Heart right ventricle (tissue), 16 donors: Measurements from ENCODE around the gene KCTD5. TPM values are rescaled to one million over a fixed set of nuclear protein-coding genes. Genes with fewer than 3 reads are reported as not detected.

ENCODE experiments used
- ATAC-seq, 8 donors: fragments of 200-7000 bp; cut with Tn5 transposase; one replicate each; pipeline ENCODE4 v1.9.1; 2020; ENCODE audit warnings: mild to moderate bottlenecking in 8 of 8, moderate library complexity in 8 of 8, moderate number of reproducible peaks in 1 of 8
- DNase-seq, 2 donors: peaks; one replicate each; pipeline ENCODE4 v3.0.0-alpha.2; 2020
- H3K27ac ChIP-seq, 10 donors: fragments of 200-600 bp; sonication (generic) in 2 of 10; one replicate each; pipeline versions ENCODE4 v1.5.0 to v1.8.0; 2020 to 2022; ENCODE audit warnings: mild to moderate bottlenecking in 3 of 10
- H3K27me3 ChIP-seq, 7 donors: fragments of 200-600 bp; one replicate each; pipeline ENCODE4 v1.8.0; 2021 to 2022; ENCODE audit warnings: mild to moderate bottlenecking in 2 of 7
- H3K36me3 ChIP-seq, 9 donors: fragments of 200-600 bp; sonication (generic) in 1 of 9; one replicate each; pipeline versions ENCODE4 v1.5.0 to v1.8.0; 2020 to 2022; ENCODE audit warnings: mild to moderate bottlenecking in 2 of 9
- H3K4me1 ChIP-seq, 9 donors: fragments of 200-600 bp; sonication (generic) in 1 of 9; one replicate each; pipeline versions ENCODE4 v1.5.0 to v1.8.0; 2020 to 2022; ENCODE audit warnings: mild to moderate bottlenecking in 4 of 9
- H3K4me3 ChIP-seq, 10 donors: fragments of 200-600 bp; sonication (generic) in 2 of 10; one replicate each; pipeline versions ENCODE4 v1.5.0 to v1.8.0; 2020 to 2022; ENCODE audit warnings: mild to moderate bottlenecking in 7 of 10, moderate library complexity in 2 of 10
- H3K9me3 ChIP-seq, 11 donors: fragments of 200-600 bp in 10 of 11; sonication (generic) in 2 of 11; one replicate each; pipeline versions ENCODE4 v1.5.0 to v1.8.0; 2013 to 2022; ENCODE audit warnings: mild to moderate bottlenecking in 2 of 11, control low read depth in 1 of 11, moderate library complexity in 1 of 11
- CTCF ChIP-seq, 9 donors: fragments of 200-600 bp; sonication (generic) in 2 of 9; IDR thresholded peaks; one replicate each; pipeline versions ENCODE4 v1.5.0 to v1.8.0; 2021 to 2022; ENCODE audit warnings: antibody characterized with exemption in 9 of 9, mild to moderate bottlenecking in 5 of 9, moderate library complexity in 1 of 9
- WGBS, 2 donors: extraction: QIAGEN DNeasy Blood & Tissue Kit; methylation state at CpG; one replicate each; pipeline ENCODE4 v1.1.7; 2013; ENCODE audit warnings: inconsistent platforms in 1 of 2; 5-methylcytosine and 5-hydroxymethylcytosine counted together
- intact Hi-C, 10 donors: fragments of 100-400 bp; cut with DNase I; formaldehyde crosslinking; loops; one replicate each; pipeline versions ENCODE4 v1.11.1 to v1.14.2; 2022
- polyA plus RNA-seq, 2 donors: library from polyadenylated mRNA; stranded (reverse); fragments of 200-250 nt; gene quantifications; one replicate each; pipeline ENCODE4 v1.2.3, GENCODE V29; 2013
- total RNA-seq, 10 donors: library from RNA; stranded (reverse); fragmentation: NEBNext Ultra II Directional in 3 of 10; extraction: Animal tissue kit (Norgen Biotek cat#: 25700) in 3 of 10; gene quantifications; one replicate each; pipeline versions ENCODE4 v1.2.1 to v1.2.4, GENCODE V29; 2021 to 2023
- donor health status: Arrhythmogenic right ventricular cardiomyopathy.
- donor health status: ischemic (EF 13 %, LVEDD 7.1; RV severe dilation, severe dysfunction).
- donor health status: healthy with polysubstance abuse.
- donor health status: DM: no; HTN: yes; CAD: no.
- donor health status: DM: no; HTN: no; CAD: no.
- donor health status: ischemic (EF 25% LVEDD 6.9; RV normal size, moderate dysfunction).
- donor health status: ischemic (EF 25% LVEDD 5.7; RV mildly dilated, moderate dysfunction).
- donor health status: healthy.
- donor health status: DM: yes; HTN: yes; CAD: no.
- donor health status: Ischemic cardiomyopathy.
- donor health status: ischemic (EF 35%, LVEDD 5.7; RV mildly dilated, moderate dysfunction).
- donor health status: nonischemic (EF 11% LVEDD 7.7; RV severe dilation, severe dysfunction).
- donor health status: DM: yes; HTN: yes; CAD: no.
- donor health status: PGD.
- donor health status: ischemic (EF 29% LVEDD 5.4; RV normal size, mild dysfunction).
- donor health status: nonischemic (EF 23%, LVEDD 6.1; RV moderate dilation, normal function).

The KCTD5 gene
- total and polyA plus RNA-seq, 12 donors: 8.5 to 22.4 (median 11.6) TPM

GRCh38 chr16:2699791-2700600 is 17.7 kb downstream of the KCTD5 start:
- TF ChIP-seq CTCF (IDR thresholded peaks at IDR 0.05): no peak
- Histone ChIP-seq H3K27me3 (no peaks in the 10 kb centered on the region), H3K4me1 (peaks cover 0 to 21% (median 11%) of the 10 kb centered on the region in 9 donors), H3K9me3 (no peaks in the 10 kb centered on the region), H3K4me3 (no peak overlapping the region), H3K36me3 (peaks cover 0 to 86% (median 35%) of the 10 kb centered on the region in 9 donors), H3K27ac (peak overlapping the region in 1 of 10 donors; percentile 19)
- intact Hi-C loops: no loop called here
- DNase-seq (peak in 1 of 2 donors; percentile 7), ATAC-seq (no peak)
- WGBS, 2 donors: 92 to 93% methylated on average over 28 of the region's 28 CpGs

DNA sequence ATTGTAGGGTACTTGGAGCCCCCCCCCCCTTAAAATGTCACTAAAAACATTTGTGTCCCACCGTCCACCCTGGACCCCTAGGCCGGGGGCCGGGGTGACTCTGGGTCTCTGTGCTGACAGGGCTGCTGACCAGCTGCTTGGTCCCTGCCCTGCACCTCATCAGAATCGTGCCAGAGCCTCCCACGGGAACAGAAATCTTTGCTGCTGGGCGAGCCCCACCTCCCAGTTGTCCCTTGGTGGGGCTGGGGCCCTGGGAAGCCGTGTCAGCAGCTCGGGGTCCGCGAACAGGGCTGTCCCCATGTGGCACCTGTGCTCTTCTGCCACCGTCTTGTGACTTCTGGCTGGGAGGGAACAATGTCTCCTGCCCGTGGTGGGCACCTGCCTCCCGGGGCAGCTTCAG is 18.5 kb downstream of the KCTD5 start:
- no peak overlapping the region for H3K27ac ChIP-seq
- H3K27me3 ChIP-seq: no peaks in the 10 kb centered on the region
- H3K36me3 ChIP-seq: peaks cover 0 to 94% (median 37%) of the 10 kb centered on the region in 9 donors
- no peak overlapping the region for H3K4me3 ChIP-seq
- DNase-seq (peak in 1 of 2 donors; percentile 3), ATAC-seq (no peak)
- H3K9me3 ChIP-seq: no peaks in the 10 kb centered on the region
- TF ChIP-seq CTCF (IDR thresholded peaks at IDR 0.05): no peak
- intact Hi-C loops: no loop called here
- 87 to 91% methylated on average over 13 of the region's 13 CpGs for WGBS, 2 donors
- H3K4me1 ChIP-seq: peaks cover 0 to 21% (median 11%) of the 10 kb centered on the region in 9 donors

DNA sequence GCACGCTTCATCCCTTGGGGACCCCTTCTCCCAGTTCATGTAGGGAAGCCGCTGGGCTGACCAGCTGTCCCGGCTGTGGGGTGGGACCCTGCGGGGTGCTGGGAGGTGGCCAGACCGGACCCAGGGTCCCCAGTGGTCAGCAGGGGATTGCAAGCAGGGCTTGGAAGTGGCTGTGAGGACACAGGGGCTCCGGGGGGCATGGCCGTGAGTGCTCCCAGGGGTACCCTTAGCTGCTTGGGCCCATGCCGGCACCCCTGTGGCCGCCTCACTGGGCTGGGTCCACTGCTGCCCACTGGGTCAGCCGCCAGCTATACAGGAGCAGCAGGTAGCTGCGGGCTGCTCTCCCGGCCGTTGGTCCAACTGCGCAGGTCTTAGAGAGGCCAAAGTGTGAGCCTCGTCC is 18.9 kb downstream of the KCTD5 start:
- peaks cover 0 to 21% (median 11%) of the 10 kb centered on the region in 9 donors for H3K4me1 ChIP-seq
- no peak for TF ChIP-seq CTCF (IDR thresholded peaks at IDR 0.05)
- no peak overlapping the region for H3K27ac ChIP-seq
- no peak overlapping the region for H3K4me3 ChIP-seq
- no peak for ATAC-seq
- 94 to 96% methylated on average over 15 of the region's 15 CpGs for WGBS, 2 donors
- H3K27me3 ChIP-seq: no peaks in the 10 kb centered on the region
- H3K9me3 ChIP-seq: no peaks in the 10 kb centered on the region
- intact Hi-C loops: no loop called here
- peak in 1 of 2 donors; percentile 7 for DNase-seq
- H3K36me3 ChIP-seq: peaks cover 0 to 99% (median 37%) of the 10 kb centered on the region in 9 donors

GRCh38 chr16:2701713-2702437 is 19.6 kb downstream of the KCTD5 start:
- Histone ChIP-seq H3K4me3 (no peak overlapping the region), H3K9me3 (no peaks in the 10 kb centered on the region), H3K27ac (no peak overlapping the region), H3K4me1 (peaks cover 0 to 21% (median 11%) of the 10 kb centered on the region in 9 donors), H3K27me3 (no peaks in the 10 kb centered on the region), H3K36me3 (peaks cover 0 to 100% (median 36%) of the 10 kb centered on the region in 9 donors)
- DNase-seq (peak in 1 of 2 donors; percentile 5), ATAC-seq (no peak)
- intact Hi-C loops: no loop called here
- 95 to 97% methylated on average over 29 of the region's 29 CpGs for WGBS, 2 donors
- no peak for TF ChIP-seq CTCF (IDR thresholded peaks at IDR 0.05)
